Measurements from ENCODE around the gene QRICH2. TPM values are rescaled to one million over a fixed set of nuclear protein-coding genes. Genes with fewer than 3 reads are reported as not detected.

Gene QRICH2
- total and polyA plus RNA-seq, 9 of the 15 experiments (the other 6 are each of a cell fraction or from before 2014, with no cell fraction given): 0.03 to 1.6 (median 0.81) TPM

- TF ChIP-seq RNF219 (CRISPR knock-in tag; IDR thresholded peaks at IDR 0.05): no peak
- TF ChIP-seq ZNF143 (CRISPR knock-in tag; IDR thresholded peaks at IDR 0.05): no peak; the same call in 1 of the 2 replicates
- TF ChIP-seq SIX5 (IDR thresholded peaks at IDR 0.05; ENCODE audit: borderline replicate concordance in 1 of 2, insufficient read depth in 1 of 2, low read depth in 1 of 2, low read length in 2 of 2): no peak
- no peak for TF ChIP-seq BRD9 (IDR thresholded peaks at IDR 0.05; ENCODE audit: low read depth, partially characterized antibody)
- no peak for TF ChIP-seq CLOCK (CRISPR knock-in tag; IDR thresholded peaks at IDR 0.05; ENCODE audit: borderline replicate concordance)
- no peak for TF ChIP-seq MIER1 (IDR thresholded peaks at IDR 0.05; ENCODE audit: low read depth)
- TF ChIP-seq ETV5 (CRISPR knock-in tag; IDR thresholded peaks at IDR 0.05; ENCODE audit: low read depth): no peak
- TF ChIP-seq MECOM (CRISPR knock-in tag; IDR thresholded peaks at IDR 0.05): no peak
- TF ChIP-seq ASH1L (IDR thresholded peaks at IDR 0.05; ENCODE audit: borderline replicate concordance, low read depth, partially characterized antibody): no peak
- TF ChIP-seq ZHX1 (conservative IDR thresholded peaks at IDR 0.05; ENCODE audit: low read length): no peak
- peak in 1 of 2 experiments; percentile 18; a peak in 1 of 4 replicates for TF ChIP-seq RCOR1 (IDR thresholded peaks at IDR 0.05; ENCODE audit: borderline replicate concordance in 1 of 2, low read depth in 2 of 2, low read length in 2 of 2)
- TF ChIP-seq POLR2A (conservative IDR thresholded peaks at IDR 0.05): no peak
- no peak for TF ChIP-seq SMARCC2 (IDR thresholded peaks at IDR 0.05; ENCODE audit: low read depth)
- no peak for TF ChIP-seq GABPB1 (CRISPR knock-in tag; IDR thresholded peaks at IDR 0.05)
- TF ChIP-seq ARHGAP35 (IDR thresholded peaks at IDR 0.05; ENCODE audit: partially characterized antibody): no peak
- no peak for TF ChIP-seq CHD2 (IDR thresholded peaks at IDR 0.05; ENCODE audit: low read depth, low read length)
- TF ChIP-seq SMARCA4 (IDR thresholded peaks at IDR 0.05): peak; percentile 37; the same call in 1 of the 2 replicates
- no peak for TF ChIP-seq MCM2 (IDR thresholded peaks at IDR 0.05; ENCODE audit: low read depth)
- TF ChIP-seq NUFIP1 (IDR thresholded peaks at IDR 0.05; ENCODE audit: partially characterized antibody): no peak
- TF ChIP-seq YBX1 (IDR thresholded peaks at IDR 0.05): no peak
- no peak for TF ChIP-seq NONO (IDR thresholded peaks at IDR 0.05; ENCODE audit: low read depth in 2 of 2, low read length in 1 of 2)
Measured at GRCh38 chr17:76246080-76247066, 61.7 kb downstream of the QRICH2 start (continued).

Data from K562 (cell line).